VCaP (cell line): ENCODE results near the gene XRRA1.

Experiments
- H3K27ac ChIP-seq: fragments of 450-650 bp; 2 replicates; pipeline ENCODE4 v1.5.1; 2017
- CTCF ChIP-seq: fragments of 450-650 bp; conservative IDR thresholded peaks from 2 replicates; pipeline ENCODE4 v1.5.1; 2017; ENCODE audit warnings: mild to moderate bottlenecking, moderate library complexity

Gene XRRA1

GRCh38 chr11:74824285-74824982 is 124.5 kb downstream of the XRRA1 start:
- no peak overlapping the region for H3K27ac ChIP-seq
- TF ChIP-seq CTCF = no peak

GRCh38 chr11:74822170-74822569 is 126.7 kb downstream of the XRRA1 start:
- no peak overlapping the region for H3K27ac ChIP-seq
- no peak for TF ChIP-seq CTCF

GRCh38 chr11:74820763-74821162 is 128.1 kb downstream of the XRRA1 start:
- no peak for TF ChIP-seq CTCF

GRCh38 chr11:74819400-74819799 is 129.5 kb downstream of the XRRA1 start:
- no peak for TF ChIP-seq CTCF

More at GRCh38 chr11:74820763-74821162, 128.1 kb downstream of the XRRA1 start:
- no peak overlapping the region for H3K27ac ChIP-seq

GRCh38 chr11:74818283-74818946 is 130.5 kb downstream of the XRRA1 start:
- no peak overlapping the region for H3K27ac ChIP-seq
- TF ChIP-seq CTCF = no peak

More at GRCh38 chr11:74819400-74819799, 129.5 kb downstream of the XRRA1 start:
- no peak overlapping the region for H3K27ac ChIP-seq

GRCh38 chr11:74816664-74817063 is 132.2 kb downstream of the XRRA1 start:
- no peak overlapping the region for H3K27ac ChIP-seq

More at GRCh38 chr11:74816664-74817063, 132.2 kb downstream of the XRRA1 start:
- TF ChIP-seq CTCF = no peak
